Measurements from ENCODE around the gene PTPN4. TPM values are rescaled to one million over a fixed set of nuclear protein-coding genes. Genes with fewer than 3 reads are reported as not detected.
A peak's percentile ranks its signal among the peaks of the same experiment; 100 is the strongest.

The PTPN4 gene
- total and polyA plus RNA-seq, 9 of the 15 experiments (the other 6 are each of a cell fraction or from before 2014, with no cell fraction given), result 5.0 to 32.8 (median 27.3) TPM

DNA sequence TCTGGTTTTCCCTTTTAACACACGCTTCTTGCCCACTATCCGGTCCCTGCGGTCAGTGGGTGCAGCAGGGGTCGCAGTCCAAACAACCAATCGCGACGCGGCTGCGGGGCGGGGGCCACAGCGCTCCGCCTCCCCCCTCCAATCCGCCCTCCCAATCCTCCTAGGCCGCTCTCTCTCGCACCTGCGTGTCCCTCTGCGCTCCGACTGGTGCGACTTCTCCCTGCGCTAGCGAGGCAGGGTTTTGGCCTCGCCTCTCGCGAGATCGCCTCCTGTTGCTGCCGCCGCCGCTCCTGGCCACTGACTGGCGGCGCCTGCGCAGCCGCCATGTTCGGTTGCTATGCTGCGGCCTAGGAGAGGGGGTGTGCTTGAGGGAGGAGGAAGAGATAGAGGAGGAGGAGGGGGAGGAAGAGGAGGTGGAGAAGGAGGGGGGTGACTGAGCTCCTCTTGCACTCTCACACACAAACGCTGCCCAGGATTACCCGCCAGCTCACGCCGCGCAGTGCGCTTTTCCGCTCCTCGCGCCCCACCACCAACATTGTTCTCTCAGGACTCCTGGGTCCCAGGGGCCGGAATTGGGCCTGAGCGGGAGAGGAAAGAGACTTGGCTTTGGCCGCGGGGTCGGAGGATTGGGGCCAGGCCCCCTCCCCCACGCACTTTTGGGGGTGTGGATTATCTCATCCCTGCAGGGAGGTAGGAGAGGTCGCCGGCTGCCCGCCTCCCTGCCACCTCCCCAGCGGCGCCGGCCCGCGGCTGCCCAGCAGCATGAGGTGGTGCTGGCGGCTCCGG, at the start of gene PTPN4 (continued):
- TF ChIP-seq PBX2 (CRISPR knock-in tag; IDR thresholded peaks at IDR 0.05; ENCODE audit: low read depth) (no peak), PBX2 (tag; conservative IDR thresholded peaks at IDR 0.05; ENCODE audit: low read depth) (no peak), ZNF778 (CRISPR knock-in tag; IDR thresholded peaks at IDR 0.05) (no peak), TAF9B (IDR thresholded peaks at IDR 0.05; ENCODE audit: partially characterized antibody) (peak; percentile 68), SNIP1 (IDR thresholded peaks at IDR 0.05; ENCODE audit: low read depth) (no peak), DMBX1 (CRISPR knock-in tag; IDR thresholded peaks at IDR 0.05; ENCODE audit: borderline replicate concordance) (no peak), TBL1XR1 (IDR thresholded peaks at IDR 0.05; ENCODE audit: low read length in 2 of 2) (peak; percentile 31 to 49; a peak in 1 of 4 replicates), HNRNPH1 (optimal IDR thresholded peaks at IDR 0.05; ENCODE audit: low read depth, low read length) (no peak), NFYB (IDR thresholded peaks at IDR 0.05; ENCODE audit: extremely low read depth, insufficient read length) (peak; percentile 52), ZNF24 (IDR thresholded peaks at IDR 0.05) (no peak; the same call in 1 of the 2 replicates), PCBP2 (IDR thresholded peaks at IDR 0.05; ENCODE audit: low read depth, low read length, poor library complexity, severe bottlenecking) (no peak), ZNF780A (CRISPR knock-in tag; IDR thresholded peaks at IDR 0.05) (no peak), POLR2H (tag; IDR thresholded peaks at IDR 0.05; ENCODE audit: low read depth) (peak; percentile 54; the same call in 1 of the 2 replicates), CBFB (CRISPR knock-in tag; IDR thresholded peaks at IDR 0.05) (no peak), ZNF3 (CRISPR knock-in tag; IDR thresholded peaks at IDR 0.05) (no peak), TEAD1 (CRISPR knock-in tag; IDR thresholded peaks at IDR 0.05) (no peak), POLR2B (IDR thresholded peaks at IDR 0.05; ENCODE audit: low read depth, partially characterized antibody) (peak; percentile 84), EWSR1 (IDR thresholded peaks at IDR 0.05; ENCODE audit: borderline replicate concordance, low read depth, partially characterized antibody) (no peak), HINFP (tag; conservative IDR thresholded peaks at IDR 0.05; ENCODE audit: low read depth) (no peak)
- TF ChIP-seq, protein P1, sequence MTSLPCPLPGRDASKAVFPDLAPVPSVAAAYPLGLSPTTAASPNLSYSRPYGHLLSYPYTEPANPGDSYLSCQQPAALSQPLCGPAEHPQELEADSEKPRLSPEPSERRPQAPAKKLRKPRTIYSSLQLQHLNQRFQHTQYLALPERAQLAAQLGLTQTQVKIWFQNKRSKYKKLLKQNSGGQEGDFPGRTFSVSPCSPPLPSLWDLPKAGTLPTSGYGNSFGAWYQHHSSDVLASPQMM (CRISPR knock-in tag; IDR thresholded peaks at IDR 0.05), result no peak
- TF ChIP-seq, protein P2, sequence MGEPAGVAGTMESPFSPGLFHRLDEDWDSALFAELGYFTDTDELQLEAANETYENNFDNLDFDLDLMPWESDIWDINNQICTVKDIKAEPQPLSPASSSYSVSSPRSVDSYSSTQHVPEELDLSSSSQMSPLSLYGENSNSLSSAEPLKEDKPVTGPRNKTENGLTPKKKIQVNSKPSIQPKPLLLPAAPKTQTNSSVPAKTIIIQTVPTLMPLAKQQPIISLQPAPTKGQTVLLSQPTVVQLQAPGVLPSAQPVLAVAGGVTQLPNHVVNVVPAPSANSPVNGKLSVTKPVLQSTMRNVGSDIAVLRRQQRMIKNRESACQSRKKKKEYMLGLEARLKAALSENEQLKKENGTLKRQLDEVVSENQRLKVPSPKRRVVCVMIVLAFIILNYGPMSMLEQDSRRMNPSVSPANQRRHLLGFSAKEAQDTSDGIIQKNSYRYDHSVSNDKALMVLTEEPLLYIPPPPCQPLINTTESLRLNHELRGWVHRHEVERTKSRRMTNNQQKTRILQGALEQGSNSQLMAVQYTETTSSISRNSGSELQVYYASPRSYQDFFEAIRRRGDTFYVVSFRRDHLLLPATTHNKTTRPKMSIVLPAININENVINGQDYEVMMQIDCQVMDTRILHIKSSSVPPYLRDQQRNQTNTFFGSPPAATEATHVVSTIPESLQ (CRISPR knock-in tag; IDR thresholded peaks at IDR 0.05), result no peak

Measured in K562 (cell line).